HG03045 (cell line): ENCODE results near the gene MLH1.

Experiments
- ATAC-seq: cut with Tn5 transposase; IDR thresholded peaks from one replicate; pipeline ENCODE4 v1.9.1; 2021; ENCODE audit warnings: mild to moderate bottlenecking, moderate library complexity; ENCODE audit not compliant: unreplicated experiment

The MLH1 gene

GRCh38 chr3:37087870-37088269 is 94.6 kb downstream of the MLH1 start:
- no peak for ATAC-seq

GRCh38 chr3:37092484-37092883 is 99.2 kb downstream of the MLH1 start:
- ATAC-seq = no peak

- no peak for ATAC-seq
Measured at GRCh38 chr3:37093481-37093880, 100.2 kb downstream of the MLH1 start.

- ATAC-seq = no peak
Measured at GRCh38 chr3:37094636-37095035, 101.3 kb downstream of the MLH1 start.

GRCh38 chr3:37096288-37096687 is 103.0 kb downstream of the MLH1 start:
- ATAC-seq = no peak

GRCh38 chr3:37096975-37097374 is 103.7 kb downstream of the MLH1 start:
- no peak for ATAC-seq

- no peak for ATAC-seq
Measured at GRCh38 chr3:37097776-37098175, 104.5 kb downstream of the MLH1 start.

GRCh38 chr3:37098884-37099283 is 105.6 kb downstream of the MLH1 start:
- no peak for ATAC-seq

- ATAC-seq = no peak
Measured at GRCh38 chr3:37099469-37099868, 106.2 kb downstream of the MLH1 start.

- ATAC-seq = no peak
Measured at GRCh38 chr3:37100411-37100810, 107.1 kb downstream of the MLH1 start.
